IPS-NIHi7 (cell line): ENCODE measurements around the gene ARMC9.

Experiments used
- DNase-seq: peaks from one replicate; pipeline ENCODE4 v3.0.0; 2012; ENCODE audit warnings: mixed read lengths; ENCODE audit errors: extremely low spot score

The ARMC9 gene

GRCh38 chr2:231415029-231415428, 216.6 kb downstream of the ARMC9 start:
- DNase-seq: no peak

- no peak for DNase-seq
Measured at GRCh38 chr2:231418820-231419640, 220.6 kb downstream of the ARMC9 start.

GRCh38 chr2:231421051-231421580, 222.7 kb downstream of the ARMC9 start:
- DNase-seq: no peak

GRCh38 chr2:231422056-231422455, 223.6 kb downstream of the ARMC9 start:
- no peak for DNase-seq

- no peak for DNase-seq
Measured at GRCh38 chr2:231423176-231423575, 224.7 kb downstream of the ARMC9 start.
